ENCODE results near the gene FNIP2. TPM values are rescaled to one million over a fixed set of nuclear protein-coding genes. Genes with fewer than 3 reads are reported as not detected.
"Not testable (repeated sequence)": the region's sequence is repeated elsewhere in the genome, so short reads cannot be mapped to it uniquely, and the experiment has no call there.

Gene FNIP2
- total RNA-seq, 1 donor from 2014 or later: 10.2 TPM

DNA sequence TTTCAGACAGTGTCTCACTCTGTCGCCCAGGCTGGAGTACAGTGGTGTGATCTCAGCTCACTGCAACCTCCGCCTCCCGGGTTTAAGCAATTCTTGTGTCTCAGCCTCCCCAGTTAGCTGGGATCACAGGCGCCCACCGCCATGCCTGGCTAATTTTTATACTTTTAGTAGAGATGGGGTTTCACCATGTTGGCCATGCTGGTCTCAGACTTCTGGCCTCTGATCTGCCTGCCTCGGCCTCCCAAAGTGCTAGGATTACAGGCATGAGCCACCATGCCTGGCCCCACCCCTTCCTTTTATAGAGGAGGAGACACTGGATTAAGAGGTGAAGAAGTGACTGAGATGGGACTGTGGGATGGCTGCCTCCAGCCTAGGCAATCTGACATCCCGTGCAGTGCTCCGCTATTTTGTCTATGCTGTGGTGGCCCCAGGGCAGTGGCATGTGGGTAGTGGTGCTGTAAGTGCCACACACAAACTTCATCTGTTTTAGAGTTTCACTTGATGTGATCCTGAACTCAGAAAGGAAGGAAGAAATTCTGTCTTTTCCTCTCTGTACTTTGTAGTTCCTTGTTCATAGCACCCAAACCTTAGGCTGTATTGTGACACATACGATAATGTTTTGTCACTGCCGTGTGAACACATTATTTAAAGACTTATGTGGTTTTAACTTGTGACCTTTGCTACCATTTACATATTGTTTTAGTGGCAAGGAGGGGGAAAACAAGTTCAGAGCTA lies 48.9 kb downstream of the FNIP2 start:
- no peak for ATAC-seq

DNA sequence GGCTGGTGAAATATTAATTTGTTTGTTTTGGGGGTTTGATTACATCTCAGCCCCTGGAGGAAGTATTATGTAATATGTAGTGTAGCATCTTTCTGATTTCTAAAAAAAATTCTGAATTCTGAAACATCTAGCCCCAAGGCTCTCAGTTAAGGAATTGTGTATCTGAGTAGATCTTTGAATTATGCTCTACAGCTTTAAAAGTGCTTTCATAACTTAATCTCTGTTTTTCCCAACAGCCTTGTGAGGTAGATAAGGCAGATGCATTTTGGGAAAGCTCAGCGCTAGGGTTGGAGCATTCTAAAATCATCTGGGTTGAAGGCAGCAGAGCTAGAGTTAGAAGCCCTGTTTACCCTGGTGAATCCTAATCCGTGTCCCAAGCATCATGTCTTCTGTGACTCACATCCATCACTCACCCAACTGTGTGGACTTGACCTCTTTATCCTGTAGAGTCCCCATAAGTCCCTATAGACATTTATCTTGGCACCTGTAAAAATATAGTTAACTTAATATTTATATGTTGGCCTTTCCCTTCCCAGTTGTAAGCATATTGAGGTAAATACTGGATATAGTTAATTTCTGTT lies 49.8 kb downstream of the FNIP2 start:
- no peak for ATAC-seq

DNA sequence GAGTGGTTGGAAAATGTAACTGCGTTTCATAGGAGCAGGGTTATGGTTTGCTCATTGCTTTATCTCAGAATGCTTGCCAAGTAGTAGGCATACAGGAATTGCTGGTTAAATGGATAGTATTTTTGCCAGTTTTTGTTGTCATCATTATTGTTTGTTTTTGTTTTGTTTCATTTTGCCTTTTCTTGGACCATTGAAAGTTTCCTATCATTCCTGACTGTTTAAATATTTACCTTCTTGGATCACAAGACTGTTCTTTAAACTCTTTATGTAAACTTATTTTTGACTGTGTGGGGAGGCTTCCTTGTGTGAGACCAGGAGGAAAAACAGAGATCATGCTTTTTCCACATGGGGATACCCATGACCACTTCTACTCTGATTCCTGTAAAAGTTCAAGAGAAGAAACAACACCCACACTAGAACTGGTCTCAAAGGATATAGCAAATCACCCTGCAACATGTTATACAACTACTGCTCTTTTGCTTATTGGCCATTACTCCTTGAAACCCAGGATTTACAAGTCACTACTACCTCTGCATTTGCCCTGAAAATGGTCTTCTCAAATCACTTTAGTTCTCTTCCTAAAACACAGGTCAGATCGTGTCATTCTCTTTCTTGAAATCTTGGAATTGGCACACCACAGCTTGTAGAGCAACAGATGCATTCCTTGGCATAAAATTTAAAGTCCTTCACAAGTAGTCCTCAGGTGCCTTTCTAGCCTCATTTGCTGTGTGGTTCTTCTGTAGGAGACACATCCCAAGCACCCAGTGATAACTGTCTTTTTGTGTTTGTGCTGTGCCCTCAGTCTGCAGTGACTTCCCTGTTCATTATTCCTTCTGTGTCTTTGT lies 51.3 kb downstream of the FNIP2 start:
- ATAC-seq: no peak

DNA sequence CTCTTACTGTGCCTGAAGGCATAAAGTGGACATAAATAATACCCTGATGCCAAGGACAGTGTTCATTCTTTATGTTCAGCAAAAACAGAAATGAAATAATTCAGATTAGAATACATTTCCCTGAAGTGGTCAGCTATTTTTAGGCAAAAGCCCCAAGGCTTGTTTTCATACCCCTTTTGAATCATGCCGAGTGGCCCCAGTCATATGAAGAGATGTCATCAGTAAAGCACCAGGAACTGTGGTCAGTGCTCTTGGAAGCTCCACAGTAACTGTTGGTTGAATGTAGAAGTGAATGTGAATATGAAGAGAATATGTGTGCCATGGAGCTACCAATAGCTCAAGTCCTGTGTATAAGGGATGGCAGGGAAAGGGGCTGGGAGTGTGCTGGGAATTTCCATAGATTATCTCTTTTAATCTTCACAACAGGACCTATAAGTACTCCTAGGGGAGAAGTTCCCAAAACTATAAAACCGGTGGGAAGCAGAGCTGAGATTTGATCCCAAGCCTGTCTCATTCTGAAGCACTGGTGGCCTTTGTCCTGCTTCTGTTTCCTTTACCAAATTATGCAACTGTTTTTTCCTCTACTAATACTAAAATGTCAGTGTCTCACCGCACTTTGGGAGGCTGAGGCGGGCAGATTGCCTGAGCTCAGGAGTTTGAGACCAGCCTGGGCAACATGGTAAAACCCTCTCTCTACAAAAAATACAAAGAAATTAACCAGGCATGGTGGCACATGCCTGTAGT lies 52.6 kb downstream of the FNIP2 start:
- no peak for ATAC-seq

DNA sequence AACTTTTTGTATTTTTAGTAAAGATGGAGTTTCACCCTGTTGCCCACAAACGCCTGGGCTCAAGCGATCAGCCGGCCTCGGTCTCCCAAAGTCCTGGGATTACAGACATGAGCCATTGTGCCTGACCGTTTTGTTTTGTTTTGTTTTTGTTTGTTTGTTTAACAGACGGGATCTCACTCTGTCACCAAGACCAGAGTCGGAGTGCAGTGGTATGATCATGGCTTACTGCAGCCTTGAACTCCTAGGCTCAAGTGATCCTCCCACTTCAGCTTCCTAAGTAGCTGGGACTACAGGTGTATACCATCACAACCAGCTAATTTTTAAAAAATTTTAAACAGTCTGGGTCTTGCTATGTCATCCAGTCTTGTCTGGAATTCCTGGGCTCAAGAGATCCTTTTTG lies 53.5 kb downstream of the FNIP2 start:
- ATAC-seq: no peak

DNA sequence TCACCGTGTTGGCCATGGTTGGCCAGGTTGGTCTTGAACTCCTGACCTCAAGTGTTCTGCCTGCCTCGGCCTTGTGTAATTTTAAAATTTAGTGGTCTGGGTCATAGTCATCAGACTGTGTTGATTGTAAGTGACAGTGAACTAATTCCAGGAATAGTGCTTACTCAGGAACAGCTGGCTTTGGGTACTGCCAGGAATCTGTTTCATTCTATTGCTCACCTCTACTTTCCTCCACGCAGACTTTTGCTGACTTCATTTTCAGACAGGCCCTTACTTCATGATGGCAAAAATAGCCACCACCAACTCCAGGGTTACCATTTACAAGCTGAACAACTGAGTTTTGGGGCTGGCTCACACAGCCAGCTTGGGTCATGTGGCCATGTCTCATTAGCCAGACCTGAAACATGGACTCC lies 54.6 kb downstream of the FNIP2 start:
- peak; percentile 20 for ATAC-seq

DNA sequence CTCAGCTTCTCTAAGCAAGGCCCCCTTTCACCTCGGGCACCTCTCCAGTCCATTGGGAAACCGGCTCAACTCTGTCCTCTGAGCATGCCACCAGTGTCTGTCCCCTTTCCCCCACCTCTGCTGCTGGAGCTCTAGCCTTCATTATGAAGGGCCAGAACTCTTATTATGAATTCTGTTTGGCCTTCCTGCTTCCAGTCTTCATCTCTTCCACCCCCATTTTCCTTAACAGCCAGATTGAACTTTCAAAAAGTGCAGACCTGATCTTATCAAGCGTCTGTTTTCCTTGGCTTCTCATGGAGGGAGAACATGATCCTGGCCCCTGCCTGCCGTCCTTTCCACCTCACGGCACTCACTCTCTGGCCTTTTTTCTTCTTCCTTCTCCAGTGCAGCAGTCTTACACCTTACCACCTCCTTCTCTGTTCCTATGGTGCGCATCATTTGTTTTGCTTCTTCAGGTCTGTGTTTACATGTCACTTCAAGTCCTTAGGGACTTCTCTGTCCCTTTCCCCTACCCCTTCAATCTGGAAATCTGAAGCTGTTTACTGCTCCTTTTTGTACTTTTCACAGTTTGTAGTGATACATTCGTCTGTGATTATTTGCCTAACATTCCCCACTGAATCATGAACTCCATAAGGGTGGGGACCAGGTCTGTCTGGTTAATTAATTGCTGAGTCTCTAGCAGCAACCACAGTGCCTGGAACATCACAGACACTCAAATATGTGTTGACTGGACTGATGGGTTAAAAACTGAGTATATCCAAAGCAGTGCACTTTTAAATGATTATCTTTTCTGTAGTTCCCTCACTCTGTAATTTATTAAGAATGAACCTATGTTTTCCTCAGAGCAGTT lies 55.8 kb downstream of the FNIP2 start:
- ATAC-seq: peak; percentile 28

DNA sequence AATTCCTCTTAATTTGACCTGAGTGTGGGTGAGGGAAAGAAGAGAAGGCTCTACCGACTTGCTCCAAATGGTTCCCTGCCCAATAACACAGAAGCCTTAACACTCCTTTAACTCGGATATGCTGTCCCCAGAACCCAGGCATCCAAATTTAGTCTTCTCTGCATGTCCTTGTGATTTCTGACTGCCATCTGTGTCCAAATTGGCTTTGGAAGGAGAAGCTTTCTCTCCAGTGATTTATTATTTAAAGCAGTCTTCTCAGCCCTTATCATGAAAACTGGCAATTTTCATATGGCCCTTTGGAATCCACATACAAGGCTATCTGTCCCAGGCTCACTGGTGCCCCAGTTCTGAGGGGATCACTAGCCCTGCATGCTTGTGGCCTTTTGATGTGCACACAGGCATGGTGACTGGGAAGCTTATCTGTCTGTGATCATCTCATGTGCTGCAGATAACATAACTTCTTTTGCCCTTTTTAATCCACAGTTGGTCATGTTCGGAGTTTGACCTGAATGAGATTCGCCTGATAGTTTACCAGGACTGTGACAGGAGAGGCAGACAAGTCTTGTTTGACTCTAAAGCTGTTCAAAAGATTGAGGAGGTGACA lies 56.7 kb downstream of the FNIP2 start:
- no peak for ATAC-seq

DNA sequence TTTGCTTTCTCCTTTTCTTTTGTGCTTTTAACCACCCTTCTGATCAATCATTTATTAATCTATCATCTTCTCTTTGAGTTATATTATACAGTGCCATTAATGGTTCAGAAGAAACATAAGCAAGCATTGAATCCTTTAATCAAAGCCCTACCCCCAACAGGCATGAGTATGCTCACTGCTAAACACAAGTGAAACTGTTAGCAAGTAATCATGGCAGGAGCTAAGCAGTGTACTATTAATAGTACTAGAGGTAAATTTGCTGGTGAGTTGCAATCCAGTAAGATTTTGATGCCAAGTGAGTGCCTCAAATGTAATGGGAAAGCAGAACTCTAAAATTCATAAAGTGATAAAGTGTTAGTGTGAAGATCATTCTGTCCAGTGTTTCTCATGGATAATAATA lies 57.2 kb downstream of the FNIP2 start:
- ATAC-seq: no peak

DNA sequence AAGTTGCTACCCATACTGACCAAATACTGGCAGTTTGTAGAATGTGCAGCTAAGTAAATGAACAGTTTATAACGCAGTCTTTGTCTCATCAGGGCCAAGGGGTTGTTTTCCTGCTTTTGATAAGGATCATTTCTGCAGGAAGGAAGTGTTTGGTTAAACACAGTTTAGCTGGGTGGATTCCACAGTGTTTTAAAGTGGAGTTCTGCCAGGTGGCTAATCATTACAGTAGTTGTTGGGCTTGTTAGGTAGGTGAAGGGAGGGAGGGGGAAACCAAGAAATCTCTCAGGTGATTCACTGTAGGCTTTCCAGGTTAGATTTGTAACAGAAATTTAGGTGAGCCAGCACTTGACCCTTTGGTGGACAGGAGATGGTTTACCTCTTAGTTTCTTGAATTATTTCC lies 58.1 kb downstream of the FNIP2 start:
- ATAC-seq: peak; percentile 93

DNA sequence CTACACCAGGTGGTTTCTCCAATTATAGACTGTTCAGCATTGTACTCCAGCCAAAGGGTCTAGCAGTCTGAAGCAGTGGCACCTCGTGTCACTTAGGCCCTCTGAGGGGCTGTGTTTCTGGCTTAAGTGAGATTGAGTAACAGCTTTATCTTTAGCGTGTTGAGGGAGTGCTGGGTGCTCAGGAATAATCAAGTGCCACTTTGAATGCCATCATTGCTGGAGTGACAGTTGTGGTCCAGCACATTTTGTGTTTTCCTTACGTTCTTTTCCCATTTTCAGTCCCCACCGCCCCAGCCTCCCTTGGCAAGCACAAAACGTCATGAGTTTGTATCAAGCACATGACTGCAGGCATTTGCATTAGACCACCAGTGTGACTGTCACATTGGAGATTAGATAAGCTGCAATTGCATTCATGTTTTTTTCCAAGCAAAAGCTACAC lies 58.7 kb downstream of the FNIP2 start:
- no peak for ATAC-seq

DNA sequence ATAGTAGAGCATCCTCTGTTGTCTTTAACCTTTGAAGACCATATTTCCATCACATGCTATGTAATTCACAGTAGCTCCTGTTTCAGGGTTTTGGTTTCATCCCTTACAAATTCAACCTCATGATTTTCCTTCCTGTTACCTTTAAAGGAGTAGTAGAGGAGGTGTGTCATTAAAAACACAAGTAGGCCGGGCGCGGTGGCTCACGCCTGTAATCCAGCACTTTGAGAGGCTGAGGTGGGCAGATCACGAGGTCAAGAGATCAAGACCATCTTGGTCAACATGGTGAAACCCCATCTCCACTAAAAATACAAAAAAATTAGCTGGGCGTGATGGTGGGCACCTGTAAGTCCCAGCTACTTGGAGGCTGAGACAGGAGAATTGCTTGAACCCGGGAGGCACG lies 59.3 kb downstream of the FNIP2 start:
- ATAC-seq: not testable (repeated sequence)

DNA sequence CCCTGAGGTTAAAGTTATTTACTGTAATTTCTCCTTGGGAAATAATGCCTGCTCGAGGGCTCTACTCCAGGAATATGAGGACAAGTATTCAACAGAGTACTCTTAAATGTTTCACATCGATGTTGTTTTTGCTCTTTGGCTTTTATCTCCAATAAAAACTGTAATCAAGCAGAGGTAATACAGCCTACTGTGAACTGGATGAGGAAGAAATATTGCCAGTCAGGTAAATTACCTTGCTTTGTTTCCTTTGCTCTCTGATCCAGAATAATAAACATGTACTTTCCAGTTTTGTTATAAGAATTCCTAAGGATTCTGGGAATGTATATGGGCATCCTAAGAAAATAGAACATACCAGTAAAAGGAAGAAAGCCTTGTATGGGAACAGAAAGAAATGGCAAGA lies 60.4 kb downstream of the FNIP2 start:
- ATAC-seq: no peak

DNA sequence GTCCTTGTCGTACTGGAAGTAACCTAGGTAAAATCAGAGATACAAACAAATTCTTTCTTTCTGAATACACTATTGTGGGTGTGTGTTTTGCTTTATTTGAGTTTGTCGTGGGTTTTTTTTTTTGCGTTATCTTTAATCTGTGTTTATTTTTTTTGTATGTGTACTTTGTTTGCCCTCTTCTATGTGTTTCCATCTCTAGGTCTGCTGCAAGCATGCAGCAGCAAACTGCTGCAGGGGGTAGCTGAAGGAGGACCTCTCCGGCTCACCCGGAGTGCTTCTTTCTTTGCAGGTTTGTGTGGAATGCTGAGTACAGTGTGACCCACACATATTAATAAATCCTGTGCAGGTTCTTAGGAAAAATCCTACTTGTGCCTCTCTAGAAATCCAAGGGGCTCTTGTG lies 64.8 kb downstream of the FNIP2 start:
- no peak for ATAC-seq

DNA sequence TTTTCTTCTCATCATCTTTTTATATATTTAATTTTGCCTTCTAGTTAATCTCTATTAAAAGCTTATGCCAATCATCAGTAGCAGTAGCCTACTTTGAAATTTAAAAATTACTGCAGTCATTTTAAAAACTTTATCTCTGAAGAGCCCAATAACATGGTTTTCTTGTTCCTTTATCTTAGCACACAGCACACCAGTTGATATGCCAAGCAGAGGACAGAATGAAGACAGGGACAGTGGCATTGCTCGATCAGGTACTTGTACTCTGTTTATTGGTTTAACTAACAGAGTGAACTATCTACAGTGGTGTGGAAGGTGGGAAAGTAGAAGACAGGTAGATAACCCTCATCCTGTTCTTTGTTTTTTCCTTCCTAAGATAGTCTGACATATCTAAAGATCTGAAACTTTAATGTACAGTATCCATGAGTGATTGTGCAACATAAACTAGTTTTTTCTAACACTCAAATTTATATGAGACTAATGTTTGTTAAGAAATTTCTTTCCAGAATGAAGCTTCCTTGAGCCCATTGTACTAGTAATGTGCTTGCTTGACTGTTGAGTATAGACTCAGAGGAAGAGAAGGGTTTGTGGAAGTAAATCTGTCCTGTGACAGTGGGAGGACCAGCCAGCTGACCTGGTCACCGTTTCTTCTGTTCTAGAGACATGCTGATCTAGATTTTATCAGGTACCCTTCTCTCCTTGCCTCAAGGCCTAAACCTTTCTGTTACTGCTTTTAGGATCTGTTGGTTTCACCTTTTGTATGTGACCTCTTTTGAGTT lies 66.6 kb downstream of the FNIP2 start:
- no peak for ATAC-seq

DNA sequence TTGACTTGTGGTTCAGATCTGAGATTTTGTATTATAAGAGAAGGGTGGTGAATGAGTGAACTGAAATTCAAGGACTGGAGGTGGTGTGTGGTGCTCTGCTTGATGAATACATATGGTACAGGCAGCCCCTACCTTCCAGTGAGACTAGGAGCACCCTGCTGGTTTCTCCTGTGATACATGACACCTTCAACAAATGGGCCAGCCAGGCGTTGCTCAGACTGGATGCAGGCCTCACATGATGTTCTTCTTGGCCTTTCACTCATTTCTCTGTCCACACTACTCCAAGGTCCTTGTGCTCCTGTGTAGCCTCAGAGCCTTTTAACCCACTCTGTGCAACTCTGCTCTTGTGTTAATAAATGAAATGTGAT lies 67.2 kb downstream of the FNIP2 start:
- no peak for ATAC-seq

DNA sequence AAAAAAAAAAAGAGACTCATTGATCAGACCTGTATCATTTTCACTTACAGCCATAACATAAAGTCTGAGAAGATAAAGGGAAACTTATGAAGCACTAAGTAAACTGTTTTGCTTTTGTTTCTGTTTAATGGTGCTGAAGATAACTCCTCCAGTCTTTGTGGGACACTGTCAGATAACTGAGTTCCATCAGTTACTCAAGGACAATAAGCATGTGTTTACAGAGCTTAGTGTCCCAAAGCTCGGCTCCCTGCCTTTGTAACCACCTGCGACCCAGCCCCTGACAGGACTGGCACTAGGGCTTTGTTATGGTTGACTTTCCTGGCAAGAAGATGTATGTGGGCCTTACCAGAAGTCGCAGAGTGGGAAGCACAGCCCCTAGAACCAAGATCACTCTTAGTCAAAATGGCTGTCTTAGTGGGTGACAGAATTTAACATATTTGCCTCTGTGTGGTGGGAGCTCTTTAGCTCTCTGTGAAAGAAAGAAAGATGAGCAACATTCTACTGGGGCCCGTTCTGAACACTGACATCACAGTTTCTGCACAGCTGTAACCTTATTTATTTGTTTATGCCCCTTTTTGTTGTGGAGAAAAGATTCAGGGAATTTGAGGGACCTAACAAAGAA lies 68.1 kb downstream of the FNIP2 start:
- no peak for ATAC-seq

DNA sequence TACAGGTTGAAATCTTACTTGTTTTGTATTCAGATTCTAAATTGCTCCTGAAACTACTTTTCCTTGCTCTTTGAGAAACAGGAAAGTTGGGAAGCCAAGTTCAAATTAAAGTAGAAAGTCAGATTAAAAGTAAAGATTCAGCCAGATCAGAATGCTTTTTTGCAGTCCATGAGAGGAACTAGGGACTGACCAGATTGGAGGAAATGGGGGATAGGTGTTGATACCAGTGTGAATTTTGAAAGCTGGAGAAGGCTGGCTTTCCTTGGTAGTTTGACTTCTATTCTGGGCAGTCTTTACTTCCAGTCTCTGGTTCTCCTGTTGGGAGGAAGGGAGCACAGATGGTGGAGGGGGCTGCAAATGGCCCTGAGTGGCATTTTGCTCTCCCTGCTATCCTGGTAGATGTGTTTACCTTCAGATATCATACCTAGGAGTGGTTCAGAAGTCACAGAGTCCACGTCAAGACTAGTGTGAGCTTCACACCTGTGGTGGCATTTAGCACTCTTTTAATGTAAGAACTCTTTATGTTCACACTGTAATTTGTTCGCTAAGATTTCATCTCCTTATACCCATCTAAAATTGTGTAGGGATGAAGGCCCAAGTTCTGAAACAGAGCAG lies 68.8 kb downstream of the FNIP2 start:
- ATAC-seq: no peak

DNA sequence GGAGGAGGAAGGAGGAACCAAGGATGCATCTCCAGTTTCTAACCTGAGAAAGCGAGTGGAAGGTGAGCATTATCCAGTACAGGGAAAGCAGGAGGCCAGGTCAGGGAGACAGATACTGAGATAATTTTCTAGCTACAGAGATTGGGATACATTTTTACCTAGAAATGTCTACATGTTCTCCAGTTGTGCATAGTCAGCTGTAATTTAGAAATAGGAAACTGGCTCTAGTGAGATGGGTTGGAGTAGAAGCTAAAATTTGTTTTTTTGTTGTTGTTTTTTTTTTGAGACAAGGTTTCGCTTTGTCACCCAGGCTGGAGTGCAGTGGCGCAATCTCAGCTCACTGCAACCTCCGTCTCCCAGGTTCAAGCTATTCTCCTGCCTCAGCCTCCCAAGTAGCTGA lies 71.3 kb downstream of the FNIP2 start:
- no peak for ATAC-seq

DNA sequence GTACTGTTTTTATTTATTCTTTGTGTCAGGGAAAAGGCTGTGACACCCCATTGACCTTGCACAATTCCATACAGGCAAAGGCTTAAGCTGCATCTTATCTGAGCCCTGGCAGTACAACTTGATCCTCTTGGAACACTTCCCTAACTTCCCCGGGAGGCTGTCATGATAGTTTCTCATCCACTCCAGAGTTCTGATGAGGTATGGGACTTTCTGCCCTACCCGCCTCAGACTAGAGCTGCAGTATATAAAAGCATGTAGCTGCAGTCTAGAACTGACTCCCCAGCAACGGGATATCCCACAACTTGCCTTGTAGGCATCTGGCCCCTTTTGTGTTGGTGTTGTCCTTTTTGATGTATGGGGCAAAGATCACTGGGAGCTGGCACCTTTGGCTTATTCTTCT lies 72.7 kb downstream of the FNIP2 start:
- no peak for ATAC-seq
